T-helper 1 cell treated with Interleukin-12 subunit alpha and Interleukin-12 subunit beta and Interleukin-4 antibody, amounts not matched to agents 30 μg/mL and 1 μg/mL, for 36 hours (primary cell): ENCODE results near the gene DIAPH1.
A peak's percentile ranks its signal among the peaks of the same experiment; 100 is the strongest.

Experiments used
- H3K27ac Mint-ChIP-seq: one replicate; pipeline ENCODE4 v1.8.0; 2021; ENCODE audit warnings: mild to moderate bottlenecking, mixed read lengths
- H3K27me3 Mint-ChIP-seq: one replicate; pipeline ENCODE4 v1.8.0; 2021; ENCODE audit warnings: low read depth, mixed read lengths
- H3K36me3 Mint-ChIP-seq: one replicate; pipeline ENCODE4 v1.8.0; 2021; ENCODE audit warnings: low read depth, mixed read lengths
- H3K4me1 Mint-ChIP-seq: one replicate; pipeline ENCODE4 v1.8.0; 2021; ENCODE audit warnings: low read depth, mixed read lengths
- H3K4me3 Mint-ChIP-seq: one replicate; pipeline ENCODE4 v1.8.0; 2021; ENCODE audit warnings: mild to moderate bottlenecking, moderate library complexity, mixed read lengths
- H3K9me3 Mint-ChIP-seq: one replicate; pipeline ENCODE4 v1.8.0; 2021; ENCODE audit warnings: mixed read lengths

DIAPH1 gene

DNA sequence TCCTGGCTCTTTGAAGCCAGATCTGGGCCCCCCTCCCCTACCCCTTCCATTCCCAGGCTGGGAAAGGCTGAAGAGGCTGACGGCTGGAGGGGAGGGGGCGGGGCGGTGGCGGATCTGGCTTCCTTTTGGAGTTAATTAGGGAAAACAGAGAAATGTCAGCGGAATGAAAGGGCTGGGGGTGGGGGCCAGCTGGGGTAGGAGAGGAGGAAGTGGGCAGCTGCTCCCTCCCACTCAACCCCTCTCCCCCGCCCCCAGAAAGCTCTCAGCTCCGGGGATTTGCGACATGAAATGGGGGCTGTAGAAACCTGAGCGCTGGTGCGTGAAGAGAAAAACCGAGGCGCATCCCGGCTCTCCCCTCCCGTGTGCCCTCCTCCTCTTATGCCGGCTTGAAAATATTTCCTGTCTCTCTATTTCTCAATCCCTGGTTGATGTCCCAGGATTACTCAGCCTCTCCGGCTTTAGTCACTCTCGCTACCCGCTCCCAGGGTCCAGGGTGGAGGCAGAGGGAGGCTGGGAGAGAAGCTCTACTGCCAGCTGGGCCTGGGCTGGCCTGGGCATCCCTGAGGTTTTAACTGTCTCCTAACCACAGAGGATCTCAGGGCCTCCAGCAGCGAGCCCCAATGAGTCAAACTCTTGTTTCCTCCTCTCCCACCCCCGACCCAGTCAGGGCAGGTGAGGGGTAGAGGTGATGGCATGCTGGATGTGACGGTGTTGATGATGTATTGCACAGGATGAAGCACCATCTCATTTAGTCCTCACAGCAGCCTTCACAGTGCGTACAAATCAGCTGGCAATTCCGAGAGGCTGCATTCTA is 109.8 kb downstream of the DIAPH1 start:
- H3K9me3 Mint-ChIP-seq: no peaks in the 10 kb centered on the region
- peaks cover 12% of the 10 kb centered on the region for H3K4me1 Mint-ChIP-seq
- H3K4me3 Mint-ChIP-seq: no peak overlapping the region
- H3K36me3 Mint-ChIP-seq: peaks cover 4% of the 10 kb centered on the region
- H3K27ac Mint-ChIP-seq: no peak overlapping the region
- peaks cover 3% of the 10 kb centered on the region for H3K27me3 Mint-ChIP-seq

DNA sequence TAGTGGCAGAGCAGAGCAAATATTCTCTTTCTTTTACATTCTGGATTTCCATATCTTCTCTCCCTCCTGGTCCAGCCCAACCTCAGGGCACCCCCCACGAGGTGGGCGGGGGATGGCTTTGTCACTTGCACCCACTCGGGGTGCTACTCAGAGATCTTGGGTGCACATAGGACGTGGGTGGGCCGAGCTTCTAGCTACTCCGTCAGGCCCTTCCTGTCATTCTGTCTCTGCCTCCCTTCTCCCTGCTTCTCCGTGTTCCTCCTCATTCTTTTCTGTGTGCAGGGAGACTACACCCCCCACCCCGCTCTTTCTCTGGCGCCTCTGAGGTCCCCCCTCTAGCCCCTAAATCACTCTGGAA is 110.4 kb downstream of the DIAPH1 start:
- H3K36me3 Mint-ChIP-seq: peaks cover 4% of the 10 kb centered on the region
- no peak overlapping the region for H3K4me3 Mint-ChIP-seq
- no peaks in the 10 kb centered on the region for H3K9me3 Mint-ChIP-seq
- peaks cover 3% of the 10 kb centered on the region for H3K27me3 Mint-ChIP-seq
- H3K4me1 Mint-ChIP-seq: peaks cover 7% of the 10 kb centered on the region
- H3K27ac Mint-ChIP-seq: no peak overlapping the region

DNA sequence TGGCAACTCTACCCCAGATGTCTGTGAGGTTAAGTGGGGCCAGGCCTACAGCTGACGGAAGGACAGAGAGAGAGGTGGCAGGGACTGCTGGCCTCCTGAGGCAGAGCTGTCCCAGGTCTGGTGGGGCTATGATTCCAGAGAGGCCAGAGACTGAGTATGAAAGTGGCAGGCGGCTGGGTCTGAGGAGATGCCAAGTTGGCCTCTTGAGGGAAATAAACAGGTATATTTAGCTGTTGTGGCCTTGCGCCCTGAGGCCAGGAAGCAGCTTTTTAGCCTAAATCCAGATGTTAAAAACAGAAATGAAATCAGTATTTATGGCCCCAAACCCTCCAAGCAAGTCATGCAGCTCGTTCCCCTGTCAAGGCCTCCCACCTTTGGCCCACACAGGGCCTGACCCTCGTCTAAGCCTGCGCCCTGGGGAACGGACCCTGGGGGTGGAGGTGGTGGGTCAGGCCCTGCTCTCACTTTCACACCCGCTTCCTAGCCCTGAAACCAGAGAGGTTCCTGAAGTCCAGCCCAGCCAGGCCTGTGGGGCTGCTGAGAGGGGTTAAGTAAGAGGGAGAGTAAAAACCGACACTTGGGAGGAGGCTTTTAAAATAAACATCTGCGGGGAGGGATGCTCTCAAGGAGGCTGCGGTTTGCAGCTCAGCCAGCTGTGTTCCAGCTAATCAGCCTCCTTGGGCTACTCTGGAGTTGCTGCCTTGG is 111.3 kb downstream of the DIAPH1 start:
- no peak overlapping the region for H3K27ac Mint-ChIP-seq
- peaks cover under 1% of the 10 kb centered on the region for H3K4me1 Mint-ChIP-seq
- H3K27me3 Mint-ChIP-seq: peaks cover 3% of the 10 kb centered on the region
- no peaks in the 10 kb centered on the region for H3K9me3 Mint-ChIP-seq
- no peaks in the 10 kb centered on the region for H3K36me3 Mint-ChIP-seq
- H3K4me3 Mint-ChIP-seq: no peak overlapping the region

DNA sequence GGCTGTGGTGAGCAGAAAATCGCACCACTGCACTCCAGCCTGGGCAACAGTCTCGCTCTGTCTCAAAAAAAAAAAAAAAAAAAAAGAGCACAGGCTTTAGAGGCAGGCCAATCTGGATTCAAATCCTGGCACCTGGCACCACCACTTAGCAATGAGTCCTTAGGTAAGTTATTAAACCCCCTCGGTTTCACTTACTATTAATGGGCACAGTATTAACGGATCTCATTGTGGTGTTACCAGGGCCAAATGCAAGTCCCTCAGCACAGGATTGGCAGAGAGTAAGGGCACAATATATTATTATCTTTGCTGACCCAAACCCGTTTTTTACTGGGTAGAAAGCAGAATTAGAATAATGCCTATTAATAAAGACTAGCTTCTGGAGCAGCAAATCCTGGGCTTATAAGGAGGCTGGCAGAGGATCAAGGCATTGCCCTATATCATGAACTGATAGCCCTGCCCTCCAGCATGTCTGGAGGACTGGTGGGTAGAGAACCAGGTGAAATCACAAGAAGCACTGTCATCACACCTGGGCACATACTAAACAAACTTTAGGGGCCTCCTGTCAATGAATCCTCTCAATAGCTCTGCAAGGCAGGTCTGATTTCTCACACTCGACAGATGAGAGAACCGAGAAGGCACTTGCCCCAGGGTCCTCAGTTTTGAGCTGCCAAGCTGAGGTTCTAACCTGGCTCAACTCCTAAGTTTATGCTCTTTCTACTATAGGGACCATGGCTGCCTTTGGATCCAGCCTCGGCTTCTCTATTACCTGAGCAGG is 112.2 kb downstream of the DIAPH1 start:
- H3K4me3 Mint-ChIP-seq: no peak overlapping the region
- no peaks in the 10 kb centered on the region for H3K36me3 Mint-ChIP-seq
- H3K27me3 Mint-ChIP-seq: peaks cover 3% of the 10 kb centered on the region
- no peaks in the 10 kb centered on the region for H3K9me3 Mint-ChIP-seq
- H3K27ac Mint-ChIP-seq: no peak overlapping the region
- H3K4me1 Mint-ChIP-seq: no peaks in the 10 kb centered on the region

DNA sequence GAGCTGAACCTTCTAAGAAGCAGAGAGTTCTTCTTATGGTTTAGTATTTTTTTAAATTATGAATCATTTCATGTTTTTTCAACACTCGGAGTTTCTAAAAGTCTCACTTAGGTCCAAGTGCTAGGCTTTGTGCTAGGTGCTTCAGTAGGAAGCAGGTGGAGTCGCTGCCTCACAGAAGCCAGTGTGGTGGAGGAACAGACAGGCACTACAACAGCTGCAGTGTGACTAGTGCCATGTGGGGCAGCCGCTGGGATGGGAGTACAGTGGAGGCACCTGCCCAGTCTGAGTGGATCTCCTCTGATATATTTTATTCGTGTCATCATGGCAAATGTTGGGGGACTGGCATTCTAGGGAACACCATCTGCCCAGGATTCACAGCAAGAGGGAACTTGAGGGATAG is 114.6 kb downstream of the DIAPH1 start:
- Mint-ChIP-seq H3K4me3 (no peak overlapping the region), H3K4me1 (no peaks in the 10 kb centered on the region), H3K9me3 (no peaks in the 10 kb centered on the region), H3K27me3 (peaks cover 3% of the 10 kb centered on the region), H3K27ac (no peak overlapping the region), H3K36me3 (no peaks in the 10 kb centered on the region)

DNA sequence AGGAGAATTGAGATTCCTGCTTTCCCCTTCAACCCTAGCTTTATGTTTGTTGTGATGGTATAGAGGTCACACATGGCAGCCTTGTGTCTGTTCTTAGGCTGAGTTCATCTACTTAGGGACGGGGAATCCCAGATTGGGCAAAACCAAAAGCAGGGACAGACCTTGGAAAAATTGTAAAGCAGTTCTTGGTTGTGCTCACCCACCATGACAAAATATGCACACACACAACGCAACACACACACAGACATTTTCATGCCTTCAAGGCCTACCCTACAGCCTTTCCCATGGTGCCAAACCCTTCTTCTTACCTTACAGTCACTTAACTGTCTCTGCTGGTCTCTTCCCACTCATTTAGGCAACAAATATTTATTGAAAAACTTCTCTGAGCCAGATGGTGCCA is 115.1 kb downstream of the DIAPH1 start:
- Mint-ChIP-seq H3K4me1 (no peaks in the 10 kb centered on the region), H3K27ac (no peak overlapping the region), H3K9me3 (no peaks in the 10 kb centered on the region), H3K27me3 (peaks cover 8% of the 10 kb centered on the region), H3K4me3 (no peak overlapping the region), H3K36me3 (no peaks in the 10 kb centered on the region)

DNA sequence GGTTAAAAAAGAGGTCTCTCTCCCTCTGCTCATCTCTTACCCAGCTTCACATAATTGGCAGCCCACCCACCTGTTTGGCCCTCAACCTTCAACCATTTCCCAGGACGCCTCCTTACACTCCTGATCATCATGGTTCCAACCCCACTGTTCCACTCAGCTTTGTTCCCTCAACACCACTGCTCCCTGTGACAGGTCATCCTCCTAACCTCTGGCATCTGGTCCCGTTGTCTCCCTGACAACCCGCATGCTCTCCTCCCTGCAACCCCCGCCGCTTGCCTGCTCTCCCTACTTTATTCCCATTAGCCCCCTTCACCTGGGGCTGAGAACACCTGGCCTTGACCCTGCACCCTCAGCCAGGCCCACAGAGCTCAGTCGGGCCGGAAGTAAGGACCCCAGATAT is 117.0 kb downstream of the DIAPH1 start:
- no peaks in the 10 kb centered on the region for H3K36me3 Mint-ChIP-seq
- H3K9me3 Mint-ChIP-seq: no peaks in the 10 kb centered on the region
- H3K27me3 Mint-ChIP-seq: peaks cover 10% of the 10 kb centered on the region
- H3K4me3 Mint-ChIP-seq: no peak overlapping the region
- H3K27ac Mint-ChIP-seq: no peak overlapping the region
- no peaks in the 10 kb centered on the region for H3K4me1 Mint-ChIP-seq

DNA sequence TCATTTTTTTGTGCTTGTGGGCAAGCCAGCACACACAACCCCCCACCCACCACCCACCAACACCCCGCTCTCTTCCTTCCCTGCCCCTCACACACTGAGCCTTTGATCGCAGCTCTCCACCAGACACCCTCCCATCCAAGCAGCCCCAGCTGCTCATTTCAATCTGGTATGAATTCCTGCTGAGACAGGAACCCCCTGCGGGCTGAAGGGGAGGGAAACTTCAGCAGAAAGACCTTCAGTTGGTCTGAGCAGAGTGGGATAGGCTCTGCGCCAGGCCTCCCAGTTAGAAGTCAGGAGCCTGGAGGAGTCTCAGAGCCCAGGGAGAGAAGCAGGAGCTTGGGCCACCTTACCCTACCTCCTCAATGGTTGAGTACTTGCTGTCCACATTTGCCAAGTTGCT is 122.8 kb downstream of the DIAPH1 start:
- H3K27me3 Mint-ChIP-seq: peaks cover 47% of the 10 kb centered on the region
- H3K4me3 Mint-ChIP-seq: no peak overlapping the region
- no peaks in the 10 kb centered on the region for H3K9me3 Mint-ChIP-seq
- no peak overlapping the region for H3K27ac Mint-ChIP-seq
- H3K36me3 Mint-ChIP-seq: no peaks in the 10 kb centered on the region
- H3K4me1 Mint-ChIP-seq: peaks cover 4% of the 10 kb centered on the region

DNA sequence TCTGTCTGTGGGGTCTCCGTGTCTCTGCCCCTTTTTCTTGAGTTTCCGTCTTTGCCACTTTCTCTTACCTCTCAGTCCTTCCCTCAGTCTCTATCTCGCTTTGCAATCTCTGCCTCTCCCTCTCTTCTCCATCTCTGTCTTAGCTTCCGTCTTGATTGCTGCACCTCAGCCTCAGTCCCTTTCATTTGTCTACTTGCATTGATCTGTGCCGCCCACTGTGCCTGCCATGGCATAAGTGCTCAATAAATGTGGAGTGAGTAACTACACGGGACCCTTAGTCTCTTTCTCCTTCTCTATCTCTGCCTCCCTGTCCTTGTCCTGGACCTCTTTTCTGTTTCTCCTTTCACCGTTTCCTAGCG is 123.4 kb downstream of the DIAPH1 start:
- H3K27me3 Mint-ChIP-seq: peaks cover 53% of the 10 kb centered on the region
- no peaks in the 10 kb centered on the region for H3K9me3 Mint-ChIP-seq
- H3K4me3 Mint-ChIP-seq: no peak overlapping the region
- no peak overlapping the region for H3K27ac Mint-ChIP-seq
- H3K4me1 Mint-ChIP-seq: peaks cover 4% of the 10 kb centered on the region
- no peaks in the 10 kb centered on the region for H3K36me3 Mint-ChIP-seq

DNA sequence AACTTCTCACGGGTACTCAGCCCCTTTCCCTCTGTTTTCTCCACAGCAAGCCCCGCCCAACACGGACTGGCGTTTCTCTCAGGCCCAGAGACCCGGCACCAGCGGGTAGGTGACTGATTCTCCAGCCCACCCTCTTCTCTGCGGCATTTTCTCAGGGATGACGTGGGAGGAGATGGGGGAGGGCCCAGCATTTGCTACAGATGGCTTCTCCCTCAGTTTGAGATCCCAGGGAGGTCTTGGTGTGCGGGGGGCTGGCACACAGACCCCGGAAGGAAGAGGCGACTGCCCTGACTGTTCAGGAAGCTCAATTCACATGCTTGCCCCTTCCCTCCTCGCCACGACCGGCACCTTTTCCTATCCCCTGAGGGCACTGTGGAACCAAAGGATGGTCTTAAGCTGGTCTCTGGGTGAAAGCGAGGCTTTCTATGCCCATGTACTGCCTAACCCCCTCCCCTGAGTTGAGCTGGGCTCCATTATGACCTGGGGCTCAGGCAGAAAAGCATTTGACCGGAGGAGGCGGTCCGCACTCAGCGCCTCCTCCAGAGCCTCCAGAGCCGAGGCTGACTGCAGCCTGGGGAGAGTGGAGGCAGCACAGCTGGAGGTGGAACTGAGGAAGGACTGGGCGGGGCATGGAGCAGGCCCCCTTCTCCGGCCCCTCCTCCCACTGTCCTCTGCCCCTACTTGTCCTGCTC is 123.9 kb downstream of the DIAPH1 start:
- Mint-ChIP-seq H3K4me3 (no peak overlapping the region), H3K27ac (no peak overlapping the region), H3K9me3 (no peaks in the 10 kb centered on the region), H3K4me1 (peaks cover 4% of the 10 kb centered on the region), H3K36me3 (no peaks in the 10 kb centered on the region), H3K27me3 (peaks cover 56% of the 10 kb centered on the region)

DNA sequence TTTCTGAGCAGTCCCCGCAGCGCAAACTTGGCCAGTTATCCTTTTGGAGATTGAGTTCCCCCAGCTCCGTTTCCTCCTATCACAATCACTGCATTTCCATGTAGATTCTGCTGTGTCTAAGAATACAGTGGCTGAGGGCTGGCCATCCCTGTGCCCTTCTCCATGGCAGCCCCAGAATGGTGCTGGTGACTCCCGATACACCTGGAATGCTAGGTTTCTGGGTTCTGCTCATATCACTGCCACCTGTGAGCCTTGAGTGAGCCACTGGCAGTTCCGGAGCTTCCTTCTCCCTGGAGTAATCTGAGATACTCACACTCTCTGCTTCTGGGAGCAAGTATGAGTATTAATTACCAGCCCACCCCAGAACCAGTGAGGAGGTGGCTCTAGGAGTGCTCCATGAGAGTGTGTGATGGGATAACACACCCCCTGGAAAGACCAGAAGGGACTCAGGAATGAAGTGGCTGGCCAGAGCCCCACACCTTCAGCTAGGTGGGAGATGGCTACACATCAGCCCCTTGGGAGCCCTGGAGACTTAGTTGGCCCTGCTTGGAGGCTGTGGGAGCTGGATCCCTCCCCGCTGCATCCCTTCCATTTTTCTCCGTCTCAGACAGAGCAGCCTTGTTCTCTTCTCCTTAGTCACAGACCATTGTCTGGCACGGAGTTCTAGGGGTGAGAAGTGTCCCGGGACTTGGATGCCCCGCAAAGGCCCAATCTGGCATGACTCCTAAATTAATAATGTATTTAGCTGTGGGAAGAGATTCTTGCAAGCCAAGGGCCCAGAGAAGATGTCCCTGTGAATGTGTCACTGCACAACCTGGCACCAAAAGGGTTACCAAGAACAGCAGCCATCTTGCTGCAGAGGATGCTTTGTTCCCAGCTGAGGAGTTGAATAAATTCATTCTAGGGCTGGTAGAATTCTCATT is 125.0 kb downstream of the DIAPH1 start:
- peaks cover 4% of the 10 kb centered on the region for H3K4me1 Mint-ChIP-seq
- H3K27ac Mint-ChIP-seq: no peak overlapping the region
- no peaks in the 10 kb centered on the region for H3K9me3 Mint-ChIP-seq
- no peaks in the 10 kb centered on the region for H3K36me3 Mint-ChIP-seq
- H3K27me3 Mint-ChIP-seq: peaks cover 52% of the 10 kb centered on the region
- H3K4me3 Mint-ChIP-seq: no peak overlapping the region

DNA sequence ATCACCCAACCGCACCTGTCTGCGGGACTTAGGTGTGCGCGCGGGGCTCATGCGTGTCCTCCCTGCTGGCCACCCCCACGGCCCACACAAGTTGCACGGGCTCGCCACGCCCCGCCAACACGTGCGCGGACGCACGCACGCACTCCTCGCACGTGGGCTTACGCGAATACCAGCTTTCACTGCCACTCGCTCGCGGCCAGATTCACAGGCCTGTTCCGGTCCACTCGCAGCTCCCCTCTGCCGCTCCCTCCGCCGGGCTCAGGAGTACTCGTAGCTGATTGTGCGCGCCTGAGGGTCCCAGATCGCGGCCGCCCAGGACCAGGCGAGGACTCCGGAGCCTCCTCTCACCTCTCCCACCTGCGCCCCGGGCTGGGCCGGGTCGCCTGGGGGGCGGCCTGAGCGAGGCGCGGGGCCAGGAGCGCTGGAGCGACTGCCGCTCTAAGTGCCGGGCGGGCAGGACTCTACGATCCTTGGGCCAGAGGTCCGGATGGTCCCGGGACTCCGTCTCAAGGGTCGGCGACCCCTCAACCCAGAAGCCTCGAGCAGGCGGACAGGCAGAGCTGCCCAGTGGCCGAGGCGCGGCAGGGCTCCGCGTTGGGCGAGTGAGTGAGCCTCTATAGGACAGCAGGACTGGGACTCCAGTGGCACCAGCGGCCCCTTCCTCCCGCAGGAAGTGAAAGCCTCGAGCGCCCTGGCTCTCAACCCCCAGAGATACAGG is 126.5 kb downstream of the DIAPH1 start:
- H3K27ac Mint-ChIP-seq: no peak overlapping the region
- H3K4me1 Mint-ChIP-seq: peaks cover 4% of the 10 kb centered on the region
- H3K9me3 Mint-ChIP-seq: no peaks in the 10 kb centered on the region
- H3K4me3 Mint-ChIP-seq: peak overlapping the region; percentile 70
- H3K36me3 Mint-ChIP-seq: no peaks in the 10 kb centered on the region
- H3K27me3 Mint-ChIP-seq: peaks cover 60% of the 10 kb centered on the region
